IPS-NIHi7 (cell line): Measurements from ENCODE around the gene NPEPPS.

Experiments
- DNase-seq: peaks from one replicate; pipeline ENCODE4 v3.0.0; 2012; ENCODE audit warnings: mixed read lengths; ENCODE audit errors: extremely low spot score

Gene NPEPPS

GRCh38 chr17:47628014-47628566 lies 97.2 kb downstream of the NPEPPS start:
- no peak for DNase-seq

GRCh38 chr17:47629826-47630225 lies 98.9 kb downstream of the NPEPPS start:
- no peak for DNase-seq

GRCh38 chr17:47630614-47631013 lies 99.7 kb downstream of the NPEPPS start:
- no peak for DNase-seq

- DNase-seq, result no peak
These were observed 102.1 kb downstream of the NPEPPS start for GRCh38 chr17:47632991-47633390.

- DNase-seq, result no peak
These were observed 103.1 kb downstream of the NPEPPS start for GRCh38 chr17:47633996-47634395.

GRCh38 chr17:47634870-47635269 lies 104.0 kb downstream of the NPEPPS start:
- no peak for DNase-seq

- no peak for DNase-seq
These were observed 104.8 kb downstream of the NPEPPS start for GRCh38 chr17:47635734-47636133.

GRCh38 chr17:47636273-47637030 lies 105.5 kb downstream of the NPEPPS start:
- DNase-seq, result no peak

GRCh38 chr17:47638903-47639302 lies 108.0 kb downstream of the NPEPPS start:
- no peak for DNase-seq

- DNase-seq, result no peak
These were observed 109.2 kb downstream of the NPEPPS start for GRCh38 chr17:47640076-47640475.

GRCh38 chr17:47641202-47641601 lies 110.3 kb downstream of the NPEPPS start:
- no peak for DNase-seq

GRCh38 chr17:47643116-47643515 lies 112.2 kb downstream of the NPEPPS start:
- no peak for DNase-seq

GRCh38 chr17:47644324-47644723 lies 113.4 kb downstream of the NPEPPS start:
- DNase-seq, result no peak

- DNase-seq, result peak; percentile 91
These were observed 118.5 kb downstream of the NPEPPS start, which contains the start of gene KPNB1 for GRCh38 chr17:47649153-47649971. Gene KPNB1 (plus strand): TSS chr17:47649919. CDS start chr17:47650245, 326 bp downstream.

GRCh38 chr17:47649972-47650524 lies 119.1 kb downstream of the NPEPPS start:
- DNase-seq, result no peak

- peak; percentile 95 for DNase-seq
These were observed 119.9 kb downstream of the NPEPPS start for GRCh38 chr17:47650525-47651522.

- no peak for DNase-seq
These were observed 120.8 kb downstream of the NPEPPS start for GRCh38 chr17:47651704-47652103.

- no peak for DNase-seq
These were observed 121.7 kb downstream of the NPEPPS start for GRCh38 chr17:47652570-47652969.

- no peak for DNase-seq
These were observed 122.5 kb downstream of the NPEPPS start for GRCh38 chr17:47653442-47653841.

GRCh38 chr17:47654991-47655390 lies 124.1 kb downstream of the NPEPPS start:
- no peak for DNase-seq

- DNase-seq, result no peak
These were observed 129.2 kb downstream of the NPEPPS start for GRCh38 chr17:47660064-47660492.
